ENCODE results near the gene NSG1.

The NSG1 gene

GRCh38 chr4:4396628-4397440 lies 9.9 kb downstream of the NSG1 start:
- no peak overlapping the region for H3K4me3 ChIP-seq (replicated peaks; ENCODE audit: low read depth, low read length)
- TF ChIP-seq CTCF (IDR thresholded peaks at IDR 0.05; ENCODE audit: low read length, missing control alignments), result no peak
- DNase-seq (ENCODE audit: low read depth), result no peak

- no peak for DNase-seq (ENCODE audit: low read depth)
- TF ChIP-seq CTCF (IDR thresholded peaks at IDR 0.05; ENCODE audit: low read length, missing control alignments), result no peak
- no peak overlapping the region for H3K4me3 ChIP-seq (replicated peaks; ENCODE audit: low read depth, low read length)
These were observed 10.5 kb downstream of the NSG1 start for GRCh38 chr4:4397441-4397819.

- no peak overlapping the region for H3K4me3 ChIP-seq (replicated peaks; ENCODE audit: low read depth, low read length)
- no peak for TF ChIP-seq CTCF (IDR thresholded peaks at IDR 0.05; ENCODE audit: low read length, missing control alignments)
- DNase-seq (ENCODE audit: low read depth), result no peak
These were observed 11.5 kb downstream of the NSG1 start for GRCh38 chr4:4398430-4398829.

- H3K4me3 ChIP-seq (replicated peaks; ENCODE audit: low read depth, low read length), result no peak overlapping the region
- no peak for DNase-seq (ENCODE audit: low read depth)
- no peak for TF ChIP-seq CTCF (IDR thresholded peaks at IDR 0.05; ENCODE audit: low read length, missing control alignments)
These were observed 14.1 kb downstream of the NSG1 start for GRCh38 chr4:4401036-4401435.

GRCh38 chr4:4402966-4403365 lies 16.1 kb downstream of the NSG1 start:
- H3K4me3 ChIP-seq (replicated peaks; ENCODE audit: low read depth, low read length), result no peak overlapping the region
- no peak for TF ChIP-seq CTCF (IDR thresholded peaks at IDR 0.05; ENCODE audit: low read length, missing control alignments)
- no peak for DNase-seq (ENCODE audit: low read depth)

- TF ChIP-seq CTCF (IDR thresholded peaks at IDR 0.05; ENCODE audit: low read length, missing control alignments), result no peak
- no peak for DNase-seq (ENCODE audit: low read depth)
- no peak overlapping the region for H3K4me3 ChIP-seq (replicated peaks; ENCODE audit: low read depth, low read length)
These were observed 18.6 kb downstream of the NSG1 start for GRCh38 chr4:4405358-4405962.

Data from fibroblast of pulmonary artery (primary cell).